ENCODE data around the gene DYNAP.

Gene DYNAP

DNA sequence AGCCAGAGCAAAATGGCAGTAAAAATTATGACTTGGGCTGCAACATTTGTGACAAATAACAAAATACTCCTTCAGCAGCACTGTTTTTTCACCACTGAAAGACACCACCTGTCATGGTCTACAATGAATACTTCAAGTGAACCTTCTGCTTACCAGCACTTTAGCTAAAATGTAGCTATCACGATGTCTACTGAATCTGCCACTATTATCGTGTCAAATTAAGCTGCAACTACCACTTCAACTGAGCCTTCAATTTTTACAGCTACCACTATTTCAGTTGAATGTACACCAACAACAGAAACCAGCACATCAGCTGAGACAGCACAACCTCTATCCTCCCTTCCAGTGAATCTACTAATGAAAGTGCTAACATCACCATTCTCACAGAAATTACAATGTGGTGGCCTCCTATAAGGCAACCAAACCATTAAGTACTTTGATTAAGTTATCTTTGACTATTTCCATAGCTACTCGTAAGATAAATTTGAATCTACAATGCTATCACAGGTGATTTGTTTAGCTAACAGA lies 10.8 kb upstream of the DYNAP start:
- TF ChIP-seq, protein P1, sequence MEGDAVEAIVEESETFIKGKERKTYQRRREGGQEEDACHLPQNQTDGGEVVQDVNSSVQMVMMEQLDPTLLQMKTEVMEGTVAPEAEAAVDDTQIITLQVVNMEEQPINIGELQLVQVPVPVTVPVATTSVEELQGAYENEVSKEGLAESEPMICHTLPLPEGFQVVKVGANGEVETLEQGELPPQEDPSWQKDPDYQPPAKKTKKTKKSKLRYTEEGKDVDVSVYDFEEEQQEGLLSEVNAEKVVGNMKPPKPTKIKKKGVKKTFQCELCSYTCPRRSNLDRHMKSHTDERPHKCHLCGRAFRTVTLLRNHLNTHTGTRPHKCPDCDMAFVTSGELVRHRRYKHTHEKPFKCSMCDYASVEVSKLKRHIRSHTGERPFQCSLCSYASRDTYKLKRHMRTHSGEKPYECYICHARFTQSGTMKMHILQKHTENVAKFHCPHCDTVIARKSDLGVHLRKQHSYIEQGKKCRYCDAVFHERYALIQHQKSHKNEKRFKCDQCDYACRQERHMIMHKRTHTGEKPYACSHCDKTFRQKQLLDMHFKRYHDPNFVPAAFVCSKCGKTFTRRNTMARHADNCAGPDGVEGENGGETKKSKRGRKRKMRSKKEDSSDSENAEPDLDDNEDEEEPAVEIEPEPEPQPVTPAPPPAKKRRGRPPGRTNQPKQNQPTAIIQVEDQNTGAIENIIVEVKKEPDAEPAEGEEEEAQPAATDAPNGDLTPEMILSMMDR (IDR thresholded peaks at IDR 0.05), result no peak

DNA sequence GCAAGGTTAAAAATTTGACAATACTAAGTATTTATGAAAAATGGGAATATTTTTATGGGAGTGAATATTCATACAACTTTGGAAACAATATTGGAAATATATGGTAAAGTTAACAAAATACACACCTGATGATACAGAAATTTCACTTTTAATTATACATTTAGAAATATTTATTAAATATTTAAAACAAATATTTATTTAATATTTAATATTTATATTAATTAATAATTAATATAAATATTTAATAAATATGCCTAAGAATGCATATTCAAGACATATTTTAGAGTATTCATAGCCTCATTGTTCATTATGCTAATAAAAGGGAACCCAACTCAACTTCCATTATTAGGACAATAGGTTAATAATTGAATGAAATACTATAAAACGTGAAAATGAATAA lies 7.0 kb upstream of the DYNAP start:
- TF ChIP-seq, protein P1 (IDR thresholded peaks at IDR 0.05), result no peak

GRCh38 chr18:54585743-54586142 lies 5.3 kb upstream of the DYNAP start:
- TF ChIP-seq, protein P1 (IDR thresholded peaks at IDR 0.05), result no peak

GRCh38 chr18:54604211-54604610 lies 13.2 kb downstream of the DYNAP start:
- TF ChIP-seq, protein P1 (IDR thresholded peaks at IDR 0.05), result no peak

DNA sequence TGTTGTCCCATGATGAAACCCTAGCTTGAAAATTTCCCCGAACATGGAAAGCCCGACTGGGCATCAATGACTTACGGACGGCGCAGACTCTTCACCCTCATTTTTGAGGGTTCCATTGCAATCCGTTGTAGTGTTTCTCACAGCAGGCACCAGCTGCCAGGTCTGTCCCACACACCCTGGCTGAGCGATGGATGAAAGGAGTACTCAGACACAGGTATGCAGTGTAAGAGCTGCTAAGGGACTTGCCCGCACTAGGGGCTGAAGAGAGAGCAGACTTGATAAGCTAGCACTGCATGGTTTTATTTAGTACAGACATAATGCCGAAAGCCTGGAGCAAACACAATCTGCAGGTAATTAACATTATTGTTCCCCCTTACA lies 15.8 kb downstream of the DYNAP start:
- TF ChIP-seq, protein P1 (IDR thresholded peaks at IDR 0.05), result no peak

GRCh38 chr18:54607213-54608027 lies 16.4 kb downstream of the DYNAP start:
- TF ChIP-seq, protein P1 (IDR thresholded peaks at IDR 0.05), result no peak

- TF ChIP-seq, protein P1 (IDR thresholded peaks at IDR 0.05), result no peak
Measured at GRCh38 chr18:54608028-54608642, 17.1 kb downstream of the DYNAP start.

Data from LNCAP (cell line).